HG03095 (cell line): ENCODE data around the gene PDP2.
"Not testable (repeated sequence)": the region's sequence is repeated elsewhere in the genome, so short reads cannot be mapped to it uniquely, and the experiment has no call there.

Experiments used
- ATAC-seq: cut with Tn5 transposase; IDR thresholded peaks from one replicate; pipeline ENCODE4 v1.9.1; 2021; ENCODE audit warnings: moderate library complexity; ENCODE audit not compliant: unreplicated experiment

The PDP2 gene

DNA sequence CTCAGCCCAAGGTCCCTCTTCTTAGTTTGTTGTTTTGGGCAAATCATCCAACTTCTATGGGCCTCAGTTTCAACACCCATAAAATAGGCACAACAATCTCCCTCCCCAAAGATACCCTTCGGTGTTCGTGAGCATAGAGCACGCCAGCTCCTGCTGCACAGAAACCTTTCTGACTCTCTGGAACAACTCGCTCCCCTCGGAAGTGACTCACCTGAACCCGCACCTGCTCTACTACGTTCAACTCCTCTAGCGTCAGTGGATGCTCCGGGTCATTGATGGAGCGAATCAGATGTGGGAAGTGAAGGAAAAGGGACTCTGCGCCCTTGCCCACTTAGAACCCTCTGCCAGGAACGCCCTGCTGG is 53.4 kb downstream of the PDP2 start:
- peak; percentile 13 for ATAC-seq

DNA sequence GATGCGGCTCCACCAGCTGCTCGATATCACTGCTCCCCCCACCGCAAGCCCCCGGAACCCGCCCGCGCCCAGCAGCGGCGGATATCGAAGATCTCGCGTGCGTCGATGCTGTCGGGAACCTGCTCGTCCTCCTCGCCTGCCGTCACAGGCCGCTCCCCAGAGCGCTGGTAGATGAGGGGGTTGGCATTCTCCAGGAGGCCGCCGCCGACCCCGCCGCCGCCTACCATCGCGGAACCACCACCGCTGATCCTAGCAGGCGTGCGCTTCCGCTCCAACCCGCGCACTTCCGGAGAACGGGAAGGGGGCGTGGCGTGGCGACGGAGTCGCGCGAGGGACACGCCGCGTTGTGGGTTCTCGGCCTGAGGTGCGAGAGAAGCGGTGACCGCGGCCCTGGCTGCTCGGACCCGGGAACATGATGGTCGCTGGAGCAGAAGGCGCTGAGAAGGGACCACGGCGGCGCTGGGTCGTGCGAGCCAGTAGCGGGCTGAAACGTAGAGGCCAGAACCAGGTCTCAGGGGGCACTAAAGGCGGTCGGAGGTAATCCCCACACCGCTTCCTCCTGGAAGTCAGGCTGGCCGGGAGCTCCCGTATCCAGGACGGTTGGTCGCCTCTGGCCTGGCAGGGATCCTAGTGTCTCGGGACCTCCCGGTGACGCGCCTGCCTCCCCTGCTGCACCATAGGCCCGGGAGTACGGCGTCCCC is 54.0 kb downstream of the PDP2 start, which contains the start of gene CIAO2B:
CIAO2B (minus strand) TSS at position 265 of the 701 bp plus-strand sequence; CDS start at position 227, 38 bp downstream.
- peak; percentile 72 for ATAC-seq

DNA sequence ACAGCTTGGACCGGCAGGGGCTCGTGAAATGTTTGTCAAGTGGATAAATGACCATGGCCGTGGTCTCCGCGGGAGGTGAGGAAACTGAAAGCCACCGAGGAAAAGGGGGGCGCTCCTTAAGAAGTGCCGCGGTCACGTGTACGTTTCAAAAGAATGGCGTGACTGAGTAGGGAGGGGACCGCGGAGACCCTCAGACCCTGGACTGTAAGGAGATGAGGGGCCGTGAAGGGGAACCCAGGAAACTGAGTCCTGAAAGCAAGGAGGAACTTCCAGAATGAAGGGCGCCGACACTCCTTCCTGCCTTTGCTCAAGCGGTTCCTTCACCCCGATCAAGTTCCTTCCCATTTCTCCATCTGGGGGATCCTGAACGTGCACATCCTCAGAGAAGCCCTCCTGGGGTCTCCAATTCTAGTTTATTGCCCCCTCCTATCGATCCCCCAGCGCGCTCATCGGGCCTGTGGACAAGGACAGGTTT is 54.6 kb downstream of the PDP2 start:
- not testable (repeated sequence) for ATAC-seq

DNA sequence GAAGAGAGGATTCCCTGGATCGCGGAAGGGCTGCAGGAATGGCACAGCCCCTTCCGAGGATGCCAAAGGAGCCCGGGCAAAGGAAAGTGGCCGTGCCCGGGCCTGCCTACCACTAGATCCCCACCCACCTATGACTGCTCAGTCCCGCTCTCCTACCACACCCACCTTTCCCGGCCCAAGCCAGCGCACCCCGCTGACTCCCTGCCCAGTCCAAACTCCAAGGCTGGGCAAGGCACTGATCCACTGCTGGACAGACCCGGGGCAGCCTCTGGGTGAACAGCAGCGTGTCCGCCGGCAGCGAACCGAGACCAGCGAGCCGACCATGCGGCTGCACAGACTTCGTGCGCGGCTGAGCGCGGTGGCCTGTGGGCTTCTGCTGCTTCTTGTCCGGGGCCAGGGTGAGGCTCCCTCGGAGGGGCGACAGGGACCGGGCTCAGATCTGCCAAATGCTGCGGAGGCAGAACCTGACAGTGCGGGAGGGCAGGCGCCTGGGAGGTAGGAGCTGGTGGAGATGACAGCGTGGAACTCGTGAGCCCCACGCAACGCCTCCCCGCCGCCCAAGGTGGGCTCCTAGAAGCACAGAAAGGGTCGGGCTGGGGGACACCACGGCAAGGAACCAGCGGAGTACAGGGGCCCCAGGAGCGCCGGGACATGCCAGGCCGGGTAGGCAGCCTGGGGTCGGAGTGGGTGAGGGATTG is 55.1 kb downstream of the PDP2 start, which contains the start of gene CES2:
CES2 (plus strand) TSS at position 203 of the 698 bp plus-strand sequence; CDS start at position 323, 120 bp downstream.
- ATAC-seq, result no peak

DNA sequence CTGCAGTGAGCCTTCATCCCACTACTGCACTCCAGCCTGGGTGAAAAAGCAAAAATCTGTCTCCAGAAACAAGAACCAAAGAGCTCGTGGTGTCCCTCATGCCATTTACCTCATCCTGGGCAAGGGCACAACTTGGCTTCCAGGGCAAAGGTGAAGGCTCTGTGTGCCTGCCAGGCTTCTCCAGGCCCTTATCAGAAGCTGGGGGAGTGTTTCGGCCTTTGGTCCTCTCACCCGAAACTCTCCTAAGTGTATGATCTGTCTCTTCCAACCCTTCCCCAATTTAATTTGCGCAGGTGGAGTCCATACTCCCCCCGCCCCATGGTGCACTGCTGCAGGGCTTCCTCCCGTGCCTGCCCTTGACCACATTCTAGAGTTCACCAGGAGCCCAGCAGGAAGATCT is 56.1 kb downstream of the PDP2 start:
- no peak for ATAC-seq

DNA sequence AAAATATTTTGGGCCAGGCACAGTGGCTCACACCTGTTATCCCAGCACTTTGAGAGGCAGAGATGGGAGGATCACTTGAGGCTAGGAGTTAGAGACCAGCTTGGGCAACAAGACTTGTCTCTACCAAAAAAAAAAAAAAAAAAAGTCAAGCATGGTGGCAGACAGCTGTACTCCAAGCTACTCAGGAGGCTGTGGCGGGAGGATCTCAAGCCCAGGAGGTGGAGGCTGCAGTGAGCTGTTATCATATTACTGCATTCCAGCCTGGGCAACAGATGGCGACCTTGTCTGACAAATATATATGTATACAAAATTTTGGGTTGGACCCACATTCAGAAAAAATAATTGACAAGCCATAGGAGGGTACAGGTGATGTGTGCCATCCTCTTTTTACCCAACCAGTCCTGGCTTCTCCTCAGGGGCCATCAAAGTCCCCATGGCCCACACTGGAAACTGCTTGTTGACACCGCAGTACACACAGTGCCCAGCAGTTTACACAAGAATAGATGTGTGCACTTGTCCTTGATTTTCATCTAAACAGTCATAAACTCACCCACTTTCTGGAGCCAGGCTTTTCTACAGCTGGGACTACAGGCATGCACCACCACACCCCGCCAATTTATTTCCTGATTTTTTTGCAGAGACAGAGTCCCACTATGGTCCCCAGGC is 56.7 kb downstream of the PDP2 start:
- ATAC-seq, result no peak

DNA sequence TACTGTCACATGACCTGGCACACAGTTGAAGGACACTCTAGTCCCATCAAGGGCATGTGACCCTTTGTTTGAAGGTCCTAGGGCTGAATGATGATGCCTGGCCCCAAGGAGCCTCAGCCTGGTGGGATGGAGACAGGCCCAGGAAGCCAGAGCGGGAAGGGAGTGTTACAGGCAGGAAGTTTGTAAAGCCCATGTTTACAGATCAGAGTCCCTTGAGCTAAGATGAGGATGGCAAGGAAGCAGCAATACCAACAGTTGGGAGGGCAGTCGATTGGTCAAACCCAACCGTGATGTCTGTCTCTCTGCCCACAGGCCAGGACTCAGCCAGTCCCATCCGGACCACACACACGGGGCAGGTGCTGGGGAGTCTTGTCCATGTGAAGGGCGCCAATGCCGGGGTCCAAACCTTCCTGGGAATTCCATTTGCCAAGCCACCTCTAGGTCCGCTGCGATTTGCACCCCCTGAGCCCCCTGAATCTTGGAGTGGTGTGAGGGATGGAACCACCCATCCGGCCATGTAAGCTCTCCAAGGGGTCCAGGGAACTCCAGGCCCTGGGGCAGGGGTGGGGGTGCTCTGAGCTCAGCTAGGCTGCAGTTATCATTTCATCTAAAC is 57.5 kb downstream of the PDP2 start:
- no peak for ATAC-seq

DNA sequence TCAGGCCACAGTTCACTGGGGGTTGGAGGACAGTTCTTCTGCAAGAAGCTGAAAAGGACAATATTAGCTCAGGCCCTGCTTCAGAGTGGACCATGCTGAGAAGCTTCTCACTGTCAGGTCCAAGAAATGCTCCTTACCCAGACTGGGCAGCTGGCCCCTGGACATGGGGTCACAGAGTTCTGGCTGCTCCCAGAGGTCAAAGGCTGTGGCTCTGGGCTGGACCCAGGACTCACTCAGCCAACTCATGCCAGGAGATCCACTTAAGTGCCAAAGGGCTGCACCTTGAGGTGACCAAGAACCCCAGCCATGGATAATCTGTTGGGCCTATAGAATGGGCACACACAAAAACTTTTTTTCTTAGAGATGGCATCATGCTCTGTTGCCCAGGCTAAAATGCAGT is 59.1 kb downstream of the PDP2 start:
- ATAC-seq, result no peak

DNA sequence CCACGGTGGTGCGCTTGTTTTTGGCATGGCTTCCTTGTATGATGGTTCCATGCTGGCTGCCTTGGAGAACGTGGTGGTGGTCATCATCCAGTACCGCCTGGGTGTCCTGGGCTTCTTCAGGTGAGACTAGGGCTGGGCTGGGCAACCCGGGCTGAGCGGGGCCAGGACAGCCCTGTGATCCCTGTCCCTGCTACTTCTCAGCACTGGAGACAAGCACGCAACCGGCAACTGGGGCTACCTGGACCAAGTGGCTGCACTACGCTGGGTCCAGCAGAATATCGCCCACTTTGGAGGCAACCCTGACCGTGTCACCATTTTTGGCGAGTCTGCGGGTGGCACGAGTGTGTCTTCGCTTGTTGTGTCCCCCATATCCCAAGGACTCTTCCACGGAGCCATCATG is 59.9 kb downstream of the PDP2 start:
- no peak for ATAC-seq
